Epithelial cell of prostate (primary cell): ENCODE data around the gene HMGXB3.
"Not testable (repeated sequence)": the region's sequence is repeated elsewhere in the genome, so short reads cannot be mapped to it uniquely, and the experiment has no call there.

Experiments used
- DNase-seq: peaks from one replicate; pipeline ENCODE4 v3.0.0-alpha.2; 2011; ENCODE audit warnings: low read depth, low spot score
- H3K27ac ChIP-seq: fragments of 450-650 bp; 2 replicates; pipeline ENCODE4 v1.5.1; 2017; ENCODE audit warnings: mild to moderate bottlenecking

The HMGXB3 gene

DNA sequence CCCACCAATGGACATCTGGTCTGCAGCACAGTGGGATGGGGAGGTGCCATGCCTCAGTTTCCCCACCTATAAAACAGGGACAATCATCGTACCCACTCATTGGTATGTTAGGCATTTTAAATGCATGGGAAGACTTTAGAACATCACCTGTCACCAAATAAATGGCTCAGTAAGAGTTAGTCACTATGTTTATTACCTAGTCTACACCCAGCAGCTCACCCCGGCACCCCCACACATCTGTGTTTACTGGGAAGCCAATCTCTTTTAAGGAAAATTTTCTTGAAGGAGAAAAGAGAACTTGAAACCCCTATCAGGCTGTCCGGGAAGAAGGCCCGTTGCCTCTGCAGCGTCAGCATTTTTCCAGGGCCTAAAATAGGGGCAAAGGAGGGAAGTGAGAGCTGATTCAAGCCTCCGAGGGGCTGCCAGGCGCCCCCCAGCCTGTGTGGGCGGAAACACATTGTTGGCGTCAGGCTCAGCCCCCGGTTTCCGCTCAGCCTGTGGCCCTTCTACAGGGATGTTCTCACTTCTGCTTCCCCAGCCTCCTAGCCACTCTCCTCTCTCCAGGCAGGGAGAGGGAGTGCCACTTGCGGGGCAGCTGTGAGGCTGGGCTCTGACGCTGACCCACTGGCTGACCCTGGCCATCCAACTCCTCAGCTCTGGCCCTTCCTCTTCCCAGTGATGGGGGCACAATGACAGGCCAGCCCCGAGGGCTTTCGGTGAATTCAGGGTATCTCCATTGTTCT, 81.2 kb downstream of the HMGXB3 start:
- no peak overlapping the region for H3K27ac ChIP-seq
- DNase-seq = no peak

DNA sequence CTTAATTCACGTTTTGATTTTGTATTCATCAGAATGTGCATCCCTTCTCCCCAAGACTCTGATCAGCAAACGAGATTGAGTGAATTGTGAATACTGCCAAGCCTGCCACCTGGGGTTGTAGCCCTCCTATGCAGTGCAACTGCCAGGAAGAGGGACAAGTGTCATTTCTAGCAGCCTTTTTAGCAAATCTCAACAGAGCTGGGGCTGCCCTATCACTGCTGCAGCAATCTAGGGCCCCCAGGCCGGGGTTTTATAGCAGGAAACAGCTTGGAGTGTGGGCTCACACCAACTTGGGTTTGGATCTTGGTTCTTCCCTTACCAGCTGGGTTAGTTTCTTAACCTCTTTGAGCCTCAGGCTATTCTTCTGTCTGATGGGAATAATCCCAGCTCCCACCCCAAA, 81.8 kb downstream of the HMGXB3 start:
- DNase-seq = no peak
- H3K27ac ChIP-seq = no peak overlapping the region

DNA sequence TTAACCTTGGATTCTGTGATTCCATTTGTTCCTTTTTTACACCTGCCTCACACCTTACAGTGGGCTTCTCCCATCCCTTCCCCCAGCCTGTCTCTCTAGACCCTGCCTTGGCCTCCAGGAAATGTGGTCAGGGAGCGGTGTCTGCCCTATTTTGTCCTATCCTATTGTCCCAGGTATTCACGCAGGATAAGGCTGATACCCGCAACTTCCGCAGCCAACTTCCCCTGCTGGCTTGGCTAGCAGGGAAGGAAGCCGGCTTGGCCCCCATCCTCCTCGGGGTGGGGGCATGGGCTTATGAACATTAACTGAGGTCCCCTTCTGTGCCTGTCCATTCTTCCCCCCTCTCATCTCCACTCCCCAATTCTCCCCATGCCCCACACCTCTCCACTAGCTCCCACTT, 82.3 kb downstream of the HMGXB3 start:
- no peak overlapping the region for H3K27ac ChIP-seq
- no peak for DNase-seq

DNA sequence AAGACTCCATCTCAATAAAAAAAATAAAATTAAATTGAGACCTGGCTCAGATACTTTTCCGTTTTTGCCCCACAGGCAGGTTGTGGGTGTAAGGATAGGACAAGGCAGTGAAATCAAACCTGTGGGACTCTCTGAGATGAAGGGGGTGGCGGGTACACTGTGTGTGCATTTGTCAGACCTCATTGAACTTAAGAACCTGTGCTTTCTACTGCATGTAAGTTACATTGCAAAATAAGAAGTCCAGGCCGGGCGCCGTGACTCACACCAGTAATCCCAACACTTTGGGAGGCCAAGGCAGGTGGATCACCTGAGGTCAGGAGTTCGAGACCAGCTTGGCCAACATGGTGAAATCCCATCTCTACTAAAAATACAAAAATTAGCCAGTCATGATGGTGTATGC, 84.2 kb downstream of the HMGXB3 start:
- not testable (repeated sequence) for H3K27ac ChIP-seq, DNase-seq

DNA sequence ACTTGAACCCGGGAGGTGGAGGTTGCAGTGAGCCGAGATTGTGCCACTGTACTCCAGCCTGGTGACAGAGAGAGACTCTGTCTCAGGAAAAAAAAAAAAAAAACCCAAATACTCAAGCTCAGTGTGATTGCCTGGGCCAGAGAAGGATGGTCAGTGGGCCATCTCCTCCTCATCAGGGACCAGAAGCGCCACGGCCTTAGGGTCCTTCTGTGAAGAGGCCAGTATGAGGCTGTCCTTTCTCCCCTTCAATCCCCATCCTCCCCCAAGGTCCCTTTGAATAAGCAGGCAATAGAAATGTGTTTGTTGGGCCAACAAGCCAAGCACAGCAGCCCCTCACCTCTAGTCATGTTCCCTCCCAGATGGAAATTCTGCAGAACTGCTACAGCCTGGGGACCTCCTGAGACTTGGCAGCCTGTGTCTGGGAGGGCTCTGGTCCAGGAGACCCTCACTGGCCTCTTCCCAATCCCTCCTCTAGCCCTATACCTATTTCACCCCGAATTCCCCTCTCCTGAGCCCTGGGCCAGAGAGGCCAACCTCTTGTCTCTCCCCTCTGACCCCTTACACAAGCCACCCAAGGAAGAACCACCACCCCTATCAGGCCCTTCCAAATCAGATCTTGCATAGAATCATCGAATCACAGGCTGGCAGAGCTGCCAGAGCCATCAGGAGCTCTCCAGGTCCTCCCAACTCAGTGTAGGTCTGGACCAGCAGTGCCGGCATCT, 84.8 kb downstream of the HMGXB3 start:
- DNase-seq = no peak
- no peak overlapping the region for H3K27ac ChIP-seq

DNA sequence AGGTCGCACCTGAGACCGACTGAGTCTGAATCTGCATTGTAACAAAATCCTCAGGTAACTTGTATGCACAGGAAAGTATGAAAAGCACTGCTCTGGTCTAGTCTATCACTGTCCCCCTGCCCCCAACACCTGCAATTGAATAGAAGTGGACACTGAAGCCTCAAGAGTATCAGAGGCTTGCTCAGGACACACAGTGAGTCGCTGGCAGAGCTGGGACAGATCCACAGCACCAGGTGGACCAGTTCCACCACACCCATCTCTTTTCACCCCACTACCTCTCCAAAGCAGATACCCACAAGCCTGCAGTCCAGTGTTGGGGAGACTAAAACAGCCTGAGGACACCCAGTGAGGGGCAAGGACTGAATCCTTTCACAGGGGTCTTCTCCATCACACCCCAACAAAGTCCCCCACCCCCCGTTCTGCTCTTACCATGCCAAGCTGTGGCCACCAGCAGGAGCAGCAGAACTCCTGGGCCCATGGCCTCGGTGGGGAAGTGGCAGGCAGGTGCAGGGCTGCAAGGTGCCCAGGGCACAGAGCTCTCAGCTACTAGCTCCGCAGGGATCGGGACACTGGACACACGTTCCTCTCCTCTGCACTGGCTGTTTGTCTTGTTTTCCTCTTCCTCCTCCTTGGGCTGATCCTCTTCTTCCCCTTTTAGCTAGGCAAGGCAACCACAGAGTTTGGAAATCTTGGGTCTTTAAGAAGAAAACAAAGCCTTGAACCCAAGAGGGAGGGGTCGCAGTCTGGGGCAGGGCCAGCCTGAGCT, 85.6 kb downstream of the HMGXB3 start, which contains the start of gene CSF1R:
TSS of gene CSF1R (minus strand) at position 605 of the 766 bp plus-strand sequence. CDS start at position 478, 127 bp downstream.
- no peak for DNase-seq
- no peak within 1 kb of the TSS for H3K27ac ChIP-seq

DNA sequence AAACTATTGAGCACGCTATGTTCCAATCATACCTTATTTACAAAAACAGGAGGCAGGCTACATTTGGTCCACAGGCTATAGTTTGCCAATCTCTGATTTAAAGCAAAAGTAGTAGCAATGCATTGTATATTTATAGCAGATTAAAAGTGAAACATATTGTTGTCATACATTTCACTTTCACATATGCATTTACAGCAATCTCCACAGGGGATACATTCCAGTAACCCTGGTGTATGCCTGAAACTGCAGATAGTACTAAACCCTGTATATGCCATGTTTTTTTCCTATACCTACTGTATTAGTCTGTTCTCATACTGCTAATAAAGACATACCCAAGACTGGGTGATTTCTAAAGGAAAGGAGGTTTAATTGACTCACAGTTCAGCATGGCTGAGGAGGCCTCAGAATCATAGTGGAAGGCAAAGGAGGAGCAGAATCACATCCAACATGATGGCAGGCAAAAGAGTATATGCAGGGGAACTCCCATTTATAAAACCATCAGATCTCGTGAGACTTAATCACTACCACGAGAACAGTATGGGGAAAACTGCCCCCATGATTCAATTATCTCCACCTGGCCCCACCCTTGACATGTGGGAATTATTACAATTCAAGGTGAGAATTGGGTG, 91.7 kb downstream of the HMGXB3 start:
- DNase-seq = no peak

DNA sequence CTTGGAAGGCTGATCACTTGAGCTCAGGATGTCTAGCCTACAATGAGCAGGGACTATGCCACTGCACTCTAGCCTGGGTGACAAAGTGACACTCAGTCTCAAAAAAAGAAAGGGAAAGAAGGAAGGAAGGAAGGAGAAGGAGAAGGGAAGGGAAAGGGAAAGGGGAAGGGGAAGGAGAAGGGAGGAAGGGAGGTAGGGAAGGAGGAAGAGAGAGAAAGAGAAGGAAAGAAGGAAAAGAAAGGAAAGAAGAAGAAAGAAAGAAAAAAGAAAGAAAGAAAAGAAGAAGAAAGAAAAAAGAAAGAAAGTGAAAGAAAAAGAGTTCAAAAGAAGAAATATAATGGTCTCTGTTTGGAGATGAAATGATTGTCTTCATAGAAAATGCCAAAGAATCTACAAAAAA, 96.6 kb downstream of the HMGXB3 start:
- DNase-seq = no peak
- no peak overlapping the region for H3K27ac ChIP-seq

More for the DNA sequence above, 91.7 kb downstream of the HMGXB3 start:
- H3K27ac ChIP-seq = no peak overlapping the region

DNA sequence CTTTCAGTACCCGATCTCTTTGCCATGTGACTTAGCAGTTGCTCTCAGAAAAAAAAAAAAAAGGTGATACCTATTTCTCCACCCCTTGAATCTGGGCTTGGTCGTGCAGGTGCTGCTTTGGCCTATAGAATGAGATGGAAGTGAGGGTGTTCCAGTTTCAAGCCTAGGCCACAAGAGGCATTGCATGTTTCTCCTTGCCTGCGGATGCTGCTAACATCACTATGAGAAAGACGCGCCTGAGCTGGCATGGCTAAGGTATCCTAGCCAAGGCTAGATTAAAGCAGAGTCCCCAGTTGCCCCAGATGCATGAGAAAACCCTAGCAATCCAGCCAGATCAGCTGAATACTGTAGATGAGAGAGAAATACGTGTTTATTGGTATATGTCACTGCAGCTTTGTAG, 100.5 kb downstream of the HMGXB3 start:
- H3K27ac ChIP-seq = no peak overlapping the region

More for the DNA sequence above, 100.5 kb downstream of the HMGXB3 start:
- DNase-seq = no peak
